ENCODE data around the gene CCNB3. TPM values are rescaled to one million over a fixed set of nuclear protein-coding genes. Genes with fewer than 3 reads are reported as not detected.

CCNB3 gene
- total RNA-seq, 1 experiment from 2014 or later = 0.35 TPM

- H3K4me1 Mint-ChIP-seq = no peaks in the 10 kb centered on the region
- H4K8ac ChIP-seq (replicated peaks; ENCODE audit: insufficient read length, low read depth, low read length) = no peak overlapping the region
- H4K5ac ChIP-seq (ENCODE audit: insufficient read length, low read depth, low read length) = no peak overlapping the region
- H3K14ac ChIP-seq (ENCODE audit: insufficient read depth, low read length) = no peak overlapping the region
- no peak overlapping the region for H3K4ac ChIP-seq (ENCODE audit: low read depth, low read length)
- H3K18ac ChIP-seq (ENCODE audit: insufficient read length, low read depth, low read length) = no peak overlapping the region
- no peak overlapping the region for H2AFZ ChIP-seq (ENCODE audit: low read length)
- H2BK120ac ChIP-seq (ENCODE audit: low read depth, low read length, poor library complexity, severe bottlenecking) = no peak overlapping the region
- peaks cover 0 to 15% (median 1%) of the 10 kb centered on the region in 3 experiments; a peak in 4 of 7 replicates for H3K36me3 Mint-ChIP-seq (ENCODE audit: insufficient read depth in 1 of 3, low read depth in 3 of 3)
- no peak for DNase-seq
- no peak overlapping the region for H3K4me3 Mint-ChIP-seq
- TF ChIP-seq CTCF (conservative IDR thresholded peaks at IDR 0.05) = no peak
- H3K9ac ChIP-seq (ENCODE audit: extremely low read depth, insufficient read length, low read length) = no peak overlapping the region
- peaks cover 60 to 67% of the 10 kb centered on the region in 2 experiments for H3K9me3 Mint-ChIP-seq
- no peaks in the 10 kb centered on the region for H3K4me1 ChIP-seq (ENCODE audit: insufficient read depth, low read length)
- no peak overlapping the region for H2BK20ac ChIP-seq (ENCODE audit: low read depth, low read length, poor library complexity, severe bottlenecking)
- H3T11ph ChIP-seq (ENCODE audit: low read length) = no peak overlapping the region
- no peak overlapping the region for H3K56ac ChIP-seq (ENCODE audit: insufficient read length, low read depth, low read length)
- H2AK5ac ChIP-seq (ENCODE audit: insufficient read length, low read length) = no peak overlapping the region
- H3K27ac ChIP-seq (ENCODE audit: insufficient read length, low read depth, low read length) = no peak overlapping the region
- no peaks in the 10 kb centered on the region; the same call in 1 of the 2 replicates for H3K27me3 Mint-ChIP-seq (ENCODE audit: low read depth)
- no peak overlapping the region for H4K91ac ChIP-seq (ENCODE audit: insufficient read length, low read depth, low read length)
- no peaks in the 10 kb centered on the region for H3K79me1 ChIP-seq (ENCODE audit: insufficient read depth, low read depth, low read length, poor library complexity, severe bottlenecking)
- no peaks in the 10 kb centered on the region for H3K9me3 ChIP-seq (ENCODE audit: control insufficient read depth, low read depth, low read length)
- H2BK5ac ChIP-seq (ENCODE audit: insufficient read length, low read length) = no peak overlapping the region
- H3K27me3 ChIP-seq (ENCODE audit: insufficient read depth, low read length) = no peaks in the 10 kb centered on the region
- no peak overlapping the region for H2BK15ac ChIP-seq (ENCODE audit: low read depth, low read length)
- H4K20me1 ChIP-seq (ENCODE audit: control insufficient read depth, insufficient read depth, insufficient read length) = no peaks in the 10 kb centered on the region
- no peaks in the 10 kb centered on the region; the same call in 1 of the 2 replicates for H3K79me2 ChIP-seq (ENCODE audit: insufficient read depth, low read length)
- H3K23me2 ChIP-seq (ENCODE audit: insufficient read length, low read depth, low read length, poor library complexity, severe bottlenecking) = no peaks in the 10 kb centered on the region
- H2BK12ac ChIP-seq (ENCODE audit: insufficient read length, low read depth, low read length) = no peak overlapping the region
- no CpG with 5 or more reads among the region's 9 CpGs for WGBS (ENCODE audit: extremely low coverage, insufficient read length, low lambda C conversion rate)
- H3K4me2 ChIP-seq (ENCODE audit: insufficient read depth, insufficient read length, low read length) = no peak overlapping the region
- H3K23ac ChIP-seq (ENCODE audit: insufficient read length, low read depth, low read length) = no peak overlapping the region
- no peak overlapping the region for H3K27ac Mint-ChIP-seq
These were observed 171.1 kb downstream of the CCNB3 start for GRCh38 chrX:50375481-50376267.

Data from H9 (cell line).